ENCODE measurements around the gene COQ8B.
"Not testable (repeated sequence)": the region's sequence is repeated elsewhere in the genome, so short reads cannot be mapped to it uniquely, and the experiment has no call there.

COQ8B gene

DNA sequence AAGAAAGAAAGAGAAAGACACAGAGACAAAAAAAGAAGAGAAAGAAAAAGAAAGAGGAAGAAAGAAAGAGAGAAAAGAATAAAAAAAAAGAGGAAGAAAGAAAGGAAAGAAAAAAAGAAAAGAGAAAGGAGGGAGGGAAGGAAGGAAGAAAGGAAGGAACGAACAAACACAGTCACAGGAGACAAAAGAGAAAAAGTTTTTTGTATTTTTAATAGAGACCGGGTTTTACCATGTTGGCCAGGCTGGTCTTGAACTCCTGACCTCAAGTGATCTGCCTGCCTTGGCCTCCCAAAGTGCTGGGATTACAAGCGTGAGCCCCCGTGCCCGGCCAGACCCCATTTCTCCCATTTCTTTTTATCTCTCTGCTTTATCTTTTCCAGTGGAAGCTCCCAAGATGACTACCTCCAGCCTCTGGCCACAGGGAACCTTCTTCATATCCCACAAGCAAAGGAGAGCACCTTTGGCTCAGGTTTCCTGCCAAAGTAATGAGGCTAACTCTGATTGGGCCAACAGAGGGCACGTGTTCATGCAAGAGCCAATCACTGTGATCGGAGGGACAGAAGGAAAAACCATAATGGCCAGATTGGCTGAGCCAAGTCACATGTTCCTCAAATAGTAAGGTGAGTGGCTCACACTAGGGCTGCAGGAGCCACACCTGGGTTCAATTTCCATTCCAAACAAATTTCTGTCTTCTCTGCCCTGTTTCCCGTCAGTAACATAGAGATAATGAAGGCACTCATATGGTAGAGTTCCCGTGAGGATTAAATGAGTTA lies 66.6 kb downstream of the COQ8B start:
- not testable (repeated sequence) for DNase-seq (ENCODE audit: low spot score in 2 of 2); H3K4me1 ChIP-seq; H3K36me3 ChIP-seq (replicated peaks); H3K9me3 ChIP-seq; H3K27me3 ChIP-seq (ENCODE audit: low read depth); H3K4me3 ChIP-seq
- in situ Hi-C loops (cut with MboI; ENCODE audit: low sequenced_read_pairs), result loop anchor here (25.0 kb wide), 1 partner anchor 262 kb away; no protein-coding TSS in a partner anchor

DNA sequence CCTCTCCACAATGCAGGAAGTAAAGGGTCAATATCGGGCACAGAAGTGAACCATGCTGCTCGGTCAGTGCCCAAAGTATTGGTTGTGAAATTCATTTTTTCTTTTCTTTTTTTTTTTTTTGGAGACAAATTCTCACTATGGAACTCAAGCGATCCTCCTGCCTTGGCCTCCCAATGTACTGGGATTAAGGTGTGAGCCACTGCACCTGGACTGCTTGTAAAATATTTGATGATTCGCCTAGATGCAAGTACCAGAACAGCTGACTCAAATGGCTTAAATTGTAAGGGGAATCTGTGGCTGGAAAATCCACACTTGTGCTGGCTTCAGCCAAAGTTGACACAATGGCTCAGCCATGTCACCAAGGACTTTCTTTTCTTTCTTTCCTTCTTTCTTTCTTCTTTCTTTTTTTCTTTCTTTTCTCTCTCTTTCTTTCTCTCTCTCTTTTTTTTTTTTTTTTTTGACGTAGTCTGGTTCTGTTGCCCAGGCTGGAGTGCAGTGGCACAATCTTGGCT lies 69.9 kb downstream of the COQ8B start:
- DNase-seq (ENCODE audit: low spot score in 2 of 2), result no peak
- no peaks in the 10 kb centered on the region for H3K36me3 ChIP-seq (replicated peaks)

DNA sequence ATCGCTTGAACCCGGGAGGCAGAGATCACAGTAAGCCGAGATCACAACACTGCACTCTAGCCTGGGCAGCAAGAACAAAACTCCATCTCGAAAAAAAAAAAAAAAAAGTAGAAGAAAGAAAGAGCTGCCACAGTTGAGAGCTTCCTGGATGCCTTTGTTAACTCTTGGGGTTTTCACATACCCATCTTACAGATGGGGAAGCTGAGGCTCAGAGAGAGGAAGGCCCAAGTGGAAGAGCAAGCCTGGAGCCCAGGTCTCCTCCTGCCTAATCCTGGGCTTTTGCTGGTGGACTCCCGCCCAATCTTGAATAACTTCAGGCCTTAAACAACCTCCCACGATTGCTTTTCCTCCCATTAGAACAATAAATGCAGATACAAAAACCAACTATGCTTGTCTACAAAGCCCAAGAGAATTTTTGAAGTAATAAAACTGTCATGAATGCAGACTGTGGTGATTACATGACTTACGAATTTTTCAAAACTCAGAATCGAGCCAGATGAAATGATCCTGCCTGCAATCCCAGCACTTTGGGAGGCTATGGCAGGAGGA lies 73.9 kb downstream of the COQ8B start:
- no peak for DNase-seq (ENCODE audit: low spot score in 2 of 2)
- Histone ChIP-seq H3K4me3 (no peak overlapping the region), H3K4me1 (peaks cover 3% of the 10 kb centered on the region; the same call in 1 of the 2 replicates), H3K27me3 (ENCODE audit: low read depth) (no peaks in the 10 kb centered on the region), H3K9me3 (no peaks in the 10 kb centered on the region), H3K36me3 (replicated peaks) (no peaks in the 10 kb centered on the region)
- in situ Hi-C loops (cut with MboI; ENCODE audit: low sequenced_read_pairs), result no loop called here

More for the DNA sequence above, 69.9 kb downstream of the COQ8B start:
- in situ Hi-C loops (cut with MboI; ENCODE audit: low sequenced_read_pairs), result no loop called here
- H3K9me3 ChIP-seq, result no peaks in the 10 kb centered on the region
- H3K27me3 ChIP-seq (ENCODE audit: low read depth), result no peaks in the 10 kb centered on the region
- H3K4me3 ChIP-seq, result no peak overlapping the region
- peaks cover 3% of the 10 kb centered on the region; the same call in 1 of the 2 replicates for H3K4me1 ChIP-seq

DNA sequence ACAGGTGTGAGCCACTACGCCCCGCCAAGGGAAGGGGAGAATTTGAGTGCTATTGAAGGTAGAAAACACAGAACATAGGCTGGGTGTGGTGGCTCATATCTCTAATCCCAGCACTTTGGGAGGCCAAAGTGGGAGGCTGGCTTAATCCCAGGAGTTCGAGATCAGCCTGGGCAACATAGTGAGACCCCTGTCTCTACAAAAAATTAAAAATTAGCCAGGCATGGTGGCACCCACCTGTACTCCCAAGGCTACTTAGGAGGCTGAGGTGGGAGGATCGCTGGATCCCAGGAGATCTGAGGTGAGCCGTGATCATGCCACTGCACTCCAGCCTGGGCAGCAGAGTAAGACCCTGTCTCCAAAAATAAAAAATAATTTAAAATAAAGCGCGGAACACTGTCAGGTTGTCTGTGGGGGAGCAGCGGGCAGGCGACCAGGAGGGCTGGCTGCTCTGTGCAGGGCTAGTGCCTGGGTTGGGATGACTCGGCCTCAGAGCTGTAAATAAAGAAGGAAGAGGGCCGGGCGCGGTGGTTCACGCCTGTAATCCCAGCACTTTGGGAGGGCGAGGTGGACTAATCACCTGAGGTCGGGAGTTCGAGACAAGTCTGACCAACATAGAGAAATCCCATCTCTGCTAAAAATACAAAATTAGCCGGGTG lies 74.5 kb downstream of the COQ8B start:
- H3K36me3 ChIP-seq (replicated peaks), result no peaks in the 10 kb centered on the region
- peaks cover 3% of the 10 kb centered on the region; the same call in 1 of the 2 replicates for H3K4me1 ChIP-seq
- no peak for DNase-seq (ENCODE audit: low spot score in 2 of 2)
- no peak overlapping the region for H3K4me3 ChIP-seq
- H3K27me3 ChIP-seq (ENCODE audit: low read depth), result no peaks in the 10 kb centered on the region
- in situ Hi-C loops (cut with MboI; ENCODE audit: low sequenced_read_pairs), result no loop called here
- no peaks in the 10 kb centered on the region for H3K9me3 ChIP-seq
